Breast epithelium (tissue), 4 donors: Measurements from ENCODE around the gene TMEM120A. TPM values are rescaled to one million over a fixed set of nuclear protein-coding genes. Genes with fewer than 3 reads are reported as not detected.

Experiments
- DNase-seq, 2 donors: peaks; one replicate each; pipeline ENCODE4 v3.0.0-alpha.2; 2019; ENCODE audit warnings: low spot score in 2 of 2
- H3K27ac ChIP-seq, 2 donors: fragments of 200-600 bp; sonication (generic) in 1 of 2; one replicate each; pipeline ENCODE4 v1.5.1; 2016 to 2019; ENCODE audit warnings: mild to moderate bottlenecking in 1 of 2
- H3K27me3 ChIP-seq, 2 donors: fragments of 200-600 bp; sonication (generic) in 1 of 2; one replicate each; pipeline versions ENCODE4 v1.5.1 to v1.6.0; 2017 to 2019; ENCODE audit warnings: control low read depth in 1 of 2, mild to moderate bottlenecking in 1 of 2
- H3K36me3 ChIP-seq: fragments of 200-600 bp; one replicate; pipeline ENCODE4 v1.5.1; 2019
- H3K4me1 ChIP-seq, 2 donors: fragments of 200-600 bp; sonication (generic); one replicate each; pipeline ENCODE4 v1.5.1; 2016 to 2019; ENCODE audit warnings: control low read depth in 1 of 2
- H3K4me3 ChIP-seq, 3 donors: fragments of 200-600 bp; sonication (generic); 1 replicate in 2 of 3; 2 replicates in 1 of 3; pipeline ENCODE4 v1.5.1; 2016 to 2019; ENCODE audit warnings: mild to moderate bottlenecking in 3 of 3, moderate library complexity in 2 of 3
- H3K9me3 ChIP-seq, 2 donors: fragments of 200-600 bp; sonication (generic) in 1 of 2; one replicate each; pipeline ENCODE4 v1.5.1; 2016 to 2019; ENCODE audit warnings: control low read depth in 1 of 2
- CTCF ChIP-seq, 3 donors: fragments of 450-650 bp; IDR thresholded peaks; one replicate each; pipeline ENCODE4 v1.5.1; 2016 to 2017; ENCODE audit warnings: antibody characterized with exemption in 3 of 3, mild to moderate bottlenecking in 3 of 3, moderate library complexity in 3 of 3
- POLR2A ChIP-seq: fragments of 450-650 bp; IDR thresholded peaks from one replicate; pipeline ENCODE4 v1.6.1; 2016; ENCODE audit warnings: antibody characterized with exemption, mild to moderate bottlenecking, moderate library complexity
- POLR2AphosphoS5 ChIP-seq, 3 donors: sonication (generic); formaldehyde crosslinking; IDR thresholded peaks; one replicate each; pipeline ENCODE4 v1.6.1; 2017; ENCODE audit warnings: antibody characterized with exemption in 3 of 3
- intact Hi-C: fragments of 100-400 bp; cut with DNase I; formaldehyde crosslinking; loops from one replicate; pipeline ENCODE4 v1.15.1; 2023; ENCODE audit warnings: low total_unique reads
- total RNA-seq, 3 donors: library from RNA; depleted of rRNA; stranded (reverse); fragments of >200 nt; gene quantifications; one replicate each; pipeline ENCODE4 v1.1.0, GENCODE V29; 2016

Gene TMEM120A
- total RNA-seq, 3 donors from 2014 or later = 27.2 to 52.0 (median 42.9) TPM

- H3K27me3 ChIP-seq = no peaks in the 10 kb centered on the region
- no peak overlapping the region for H3K27ac ChIP-seq
- no peaks in the 10 kb centered on the region for H3K36me3 ChIP-seq
- DNase-seq = no peak
- no peak overlapping the region for H3K4me3 ChIP-seq
- H3K9me3 ChIP-seq = no peaks in the 10 kb centered on the region
- intact Hi-C loops = loop anchor here (5.0 kb wide), 1 partner anchor 946 kb away; no protein-coding TSS in a partner anchor
- no peak for TF ChIP-seq CTCF (IDR thresholded peaks at IDR 0.05)
- no peak for TF ChIP-seq POLR2A
- TF ChIP-seq POLR2AphosphoS5 (IDR thresholded peaks at IDR 0.05) = no peak
- H3K4me1 ChIP-seq = no peaks in the 10 kb centered on the region
Observed at GRCh38 chr7:76002822-76003221, 8.4 kb upstream of the TMEM120A start.

GRCh38 chr7:76002139-76002538 is 7.7 kb upstream of the TMEM120A start:
- H3K9me3 ChIP-seq = no peaks in the 10 kb centered on the region
- no peak for DNase-seq
- TF ChIP-seq CTCF (IDR thresholded peaks at IDR 0.05) = no peak
- TF ChIP-seq POLR2A = no peak
- no peak for TF ChIP-seq POLR2AphosphoS5 (IDR thresholded peaks at IDR 0.05)
- no peak overlapping the region for H3K27ac ChIP-seq
- no peak overlapping the region for H3K4me3 ChIP-seq
- H3K4me1 ChIP-seq = no peaks in the 10 kb centered on the region
- no peaks in the 10 kb centered on the region for H3K27me3 ChIP-seq
- intact Hi-C loops = loop anchor here (5.0 kb wide), 1 partner anchor 945 kb away; no protein-coding TSS in a partner anchor
- no peaks in the 10 kb centered on the region for H3K36me3 ChIP-seq

- H3K4me1 ChIP-seq = no peaks in the 10 kb centered on the region
- DNase-seq = no peak
Observed at GRCh38 chr7:76000566-76000965, 6.2 kb upstream of the TMEM120A start.

GRCh38 chr7:75998038-75998437 is 3.6 kb upstream of the TMEM120A start:
- Histone ChIP-seq H3K9me3 (no peaks in the 10 kb centered on the region), H3K36me3 (no peaks in the 10 kb centered on the region), H3K27ac (no peak overlapping the region), H3K4me1 (peaks cover 0 to 7% of the 10 kb centered on the region in 2 donors), H3K4me3 (no peak overlapping the region), H3K27me3 (no peaks in the 10 kb centered on the region)
- intact Hi-C loops = no loop called here
- DNase-seq = no peak
- TF ChIP-seq CTCF (IDR thresholded peaks at IDR 0.05) (no peak), POLR2A (no peak), POLR2AphosphoS5 (IDR thresholded peaks at IDR 0.05) (no peak)

More at GRCh38 chr7:76000566-76000965, 6.2 kb upstream of the TMEM120A start:
- H3K27ac ChIP-seq = no peak overlapping the region
- intact Hi-C loops = loop anchor here (5.0 kb wide), 1 partner anchor 943 kb away; no protein-coding TSS in a partner anchor
- no peaks in the 10 kb centered on the region for H3K9me3 ChIP-seq
- no peaks in the 10 kb centered on the region for H3K27me3 ChIP-seq
- no peak for TF ChIP-seq POLR2A
- TF ChIP-seq CTCF (IDR thresholded peaks at IDR 0.05) = no peak
- no peak for TF ChIP-seq POLR2AphosphoS5 (IDR thresholded peaks at IDR 0.05)
- H3K4me3 ChIP-seq = no peak overlapping the region
- no peaks in the 10 kb centered on the region for H3K36me3 ChIP-seq

- no peaks in the 10 kb centered on the region for H3K9me3 ChIP-seq
- H3K36me3 ChIP-seq = no peaks in the 10 kb centered on the region
- TF ChIP-seq CTCF (IDR thresholded peaks at IDR 0.05) = no peak
- no peak for TF ChIP-seq POLR2A
- no peak for TF ChIP-seq POLR2AphosphoS5 (IDR thresholded peaks at IDR 0.05)
- no peak overlapping the region for H3K4me3 ChIP-seq
- intact Hi-C loops = no loop called here
- peaks cover 0 to 7% of the 10 kb centered on the region in 2 donors for H3K4me1 ChIP-seq
- no peak for DNase-seq
- H3K27ac ChIP-seq = no peak overlapping the region
- no peaks in the 10 kb centered on the region for H3K27me3 ChIP-seq
Observed at GRCh38 chr7:75996476-75996875, 2.1 kb upstream of the TMEM120A start.
